ENCODE measurements around the gene DNAI4.

The DNAI4 gene

GRCh38 chr1:66937529-66938234 is 13.0 kb upstream of the DNAI4 start:
- Histone ChIP-seq H4K20me1 (ENCODE audit: insufficient read depth, low read length) (peaks cover 41% of the 10 kb centered on the region), H2AFZ (ENCODE audit: low read depth, low read length) (no peak overlapping the region), H3K9ac (ENCODE audit: low read length) (no peak overlapping the region), H3K4me3 (ENCODE audit: low read length) (no peak overlapping the region), H3K79me2 (ENCODE audit: low read length) (peaks cover 77% of the 10 kb centered on the region), H3K4me2 (ENCODE audit: low read length) (no peak overlapping the region), H3K36me3 (replicated peaks; ENCODE audit: low read depth, low read length) (peaks cover 5% of the 10 kb centered on the region), H3K27me3 (ENCODE audit: low read depth, low read length) (no peaks in the 10 kb centered on the region), H3K4me1 (ENCODE audit: low read length) (peaks cover 11% of the 10 kb centered on the region), H3K27ac (ENCODE audit: low read length) (no peak overlapping the region), H3K9me3 (ENCODE audit: insufficient read depth, low read length) (no peaks in the 10 kb centered on the region)
- TF ChIP-seq, protein P1, sequence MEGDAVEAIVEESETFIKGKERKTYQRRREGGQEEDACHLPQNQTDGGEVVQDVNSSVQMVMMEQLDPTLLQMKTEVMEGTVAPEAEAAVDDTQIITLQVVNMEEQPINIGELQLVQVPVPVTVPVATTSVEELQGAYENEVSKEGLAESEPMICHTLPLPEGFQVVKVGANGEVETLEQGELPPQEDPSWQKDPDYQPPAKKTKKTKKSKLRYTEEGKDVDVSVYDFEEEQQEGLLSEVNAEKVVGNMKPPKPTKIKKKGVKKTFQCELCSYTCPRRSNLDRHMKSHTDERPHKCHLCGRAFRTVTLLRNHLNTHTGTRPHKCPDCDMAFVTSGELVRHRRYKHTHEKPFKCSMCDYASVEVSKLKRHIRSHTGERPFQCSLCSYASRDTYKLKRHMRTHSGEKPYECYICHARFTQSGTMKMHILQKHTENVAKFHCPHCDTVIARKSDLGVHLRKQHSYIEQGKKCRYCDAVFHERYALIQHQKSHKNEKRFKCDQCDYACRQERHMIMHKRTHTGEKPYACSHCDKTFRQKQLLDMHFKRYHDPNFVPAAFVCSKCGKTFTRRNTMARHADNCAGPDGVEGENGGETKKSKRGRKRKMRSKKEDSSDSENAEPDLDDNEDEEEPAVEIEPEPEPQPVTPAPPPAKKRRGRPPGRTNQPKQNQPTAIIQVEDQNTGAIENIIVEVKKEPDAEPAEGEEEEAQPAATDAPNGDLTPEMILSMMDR (IDR thresholded peaks at IDR 0.05; ENCODE audit: low read depth, low read length), result no peak
- no peak for TF ChIP-seq EZH2phosphoT487 (IDR thresholded peaks at IDR 0.05; ENCODE audit: low read depth)

GRCh38 chr1:66933887-66934700 is 9.4 kb upstream of the DNAI4 start:
- peak overlapping the region; percentile 15 for H3K9ac ChIP-seq (ENCODE audit: low read length)
- H3K9me3 ChIP-seq (ENCODE audit: insufficient read depth, low read length), result no peaks in the 10 kb centered on the region
- H3K27me3 ChIP-seq (ENCODE audit: low read depth, low read length), result no peaks in the 10 kb centered on the region
- TF ChIP-seq, protein P1 (IDR thresholded peaks at IDR 0.05; ENCODE audit: low read depth, low read length), result no peak
- TF ChIP-seq EZH2phosphoT487 (IDR thresholded peaks at IDR 0.05; ENCODE audit: low read depth), result no peak
- peak overlapping the region; percentile 96 for H3K4me3 ChIP-seq (ENCODE audit: low read length)
- peak overlapping the region; percentile 76 for H3K4me2 ChIP-seq (ENCODE audit: low read length)
- no peaks in the 10 kb centered on the region for H3K36me3 ChIP-seq (replicated peaks; ENCODE audit: low read depth, low read length)
- H3K4me1 ChIP-seq (ENCODE audit: low read length), result peaks cover 23% of the 10 kb centered on the region
- no peak overlapping the region for H3K27ac ChIP-seq (ENCODE audit: low read length)
- H2AFZ ChIP-seq (ENCODE audit: low read depth, low read length), result no peak overlapping the region
- H3K79me2 ChIP-seq (ENCODE audit: low read length), result peaks cover 85% of the 10 kb centered on the region
- H4K20me1 ChIP-seq (ENCODE audit: insufficient read depth, low read length), result peaks cover 39% of the 10 kb centered on the region

DNA sequence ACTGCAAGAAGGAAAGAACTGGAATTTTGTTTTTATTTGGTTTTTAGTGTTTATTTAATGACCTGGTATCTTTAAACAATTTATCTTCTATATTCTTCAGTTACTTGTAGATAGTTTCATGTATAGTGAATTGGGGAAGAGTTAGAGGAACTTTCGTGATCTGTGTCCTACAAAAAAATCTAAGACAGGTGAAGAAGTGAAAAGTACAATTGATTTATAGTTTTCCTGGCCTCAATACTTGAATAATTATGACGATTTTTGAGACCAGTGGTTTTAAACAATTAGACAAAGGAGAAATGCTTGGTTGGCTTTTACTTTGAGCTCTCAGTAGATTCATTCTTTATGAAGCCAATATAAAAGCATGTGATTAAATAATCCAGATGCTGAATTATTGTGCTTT is 7.6 kb upstream of the DNAI4 start:
- Histone ChIP-seq H3K27ac (ENCODE audit: low read length) (no peak overlapping the region), H3K9ac (ENCODE audit: low read length) (peak overlapping the region; percentile 95; the same call in 1 of the 2 replicates), H4K20me1 (ENCODE audit: insufficient read depth, low read length) (peaks cover 26% of the 10 kb centered on the region)

More for the DNA sequence above, 7.6 kb upstream of the DNAI4 start:
- Histone ChIP-seq H3K36me3 (replicated peaks; ENCODE audit: low read depth, low read length) (no peaks in the 10 kb centered on the region), H2AFZ (ENCODE audit: low read depth, low read length) (no peak overlapping the region), H3K27me3 (ENCODE audit: low read depth, low read length) (no peaks in the 10 kb centered on the region), H3K4me3 (ENCODE audit: low read length) (peak overlapping the region; percentile 96), H3K4me2 (ENCODE audit: low read length) (peak overlapping the region; percentile 76), H3K9me3 (ENCODE audit: insufficient read depth, low read length) (no peaks in the 10 kb centered on the region), H3K79me2 (ENCODE audit: low read length) (peaks cover 68% of the 10 kb centered on the region), H3K4me1 (ENCODE audit: low read length) (peaks cover 27% of the 10 kb centered on the region)
- TF ChIP-seq, protein P1 (IDR thresholded peaks at IDR 0.05; ENCODE audit: low read depth, low read length), result no peak
- no peak for TF ChIP-seq EZH2phosphoT487 (IDR thresholded peaks at IDR 0.05; ENCODE audit: low read depth)

All from OCI-LY3 (cell line).